Measurements from ENCODE around the gene PLA2G15. TPM values are rescaled to one million over a fixed set of nuclear protein-coding genes. Genes with fewer than 3 reads are reported as not detected.

The PLA2G15 gene
- total and polyA plus RNA-seq, 2 of the 13 experiments (the other 11 are each of a cell fraction or from before 2014, with no cell fraction given), result 14.4 to 23.7 TPM

DNA sequence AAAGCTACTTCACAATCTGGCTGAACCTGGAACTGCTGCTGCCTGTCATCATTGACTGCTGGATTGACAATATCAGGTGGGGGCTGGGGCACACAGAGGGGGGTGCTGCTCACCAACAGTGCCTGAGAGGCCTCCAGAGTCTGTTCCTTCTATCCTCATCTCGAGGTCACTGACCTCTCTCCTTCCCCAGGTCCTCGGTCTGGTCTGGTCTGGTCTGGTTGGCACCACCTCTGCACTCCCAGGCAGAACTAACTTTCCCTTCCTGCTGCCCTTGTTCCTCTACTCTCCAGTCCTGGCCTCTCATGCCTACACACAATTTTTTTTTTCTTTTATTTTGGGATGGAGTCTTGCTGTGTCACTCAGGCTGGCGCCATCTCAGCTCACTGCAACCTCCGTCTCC is 4.2 kb downstream of the PLA2G15 start:
- no peak for DNase-seq (ENCODE audit: low spot score)
- ChIA-PET CTCF (ENCODE audit: low intra/inter-chr PET ratio, low total read pairs) (no interaction called here), POLR2A (interaction anchor here (1.1 to 1.3 kb wide), 2 partner anchors 13 to 169 kb away, joined by 3 to 6 read pairs; partner anchors contain the start of gene ESRP2)
- WGBS (ENCODE audit: low lambda C conversion rate), result 93% methylated on average over 4 of the region's 4 CpGs
- Histone ChIP-seq H3K4me1 (ENCODE audit: insufficient read depth, low read length) (peaks cover 53% of the 10 kb centered on the region), H3K79me2 (ENCODE audit: insufficient read depth, low read length) (no peaks in the 10 kb centered on the region), H3K9me3 (ENCODE audit: low read length) (no peaks in the 10 kb centered on the region), H3K4me3 (replicated peaks in 1 of 3; ENCODE audit: insufficient read depth in 1 of 3, low read depth in 2 of 3, low read length in 3 of 3) (no peak overlapping the region), H3K36me3 (replicated peaks in 1 of 2; ENCODE audit: control insufficient read depth in 1 of 2, insufficient read depth in 2 of 2, low read length in 2 of 2) (peaks cover 6 to 21% of the 10 kb centered on the region in 2 experiments), H3K9ac (ENCODE audit: insufficient read depth, low read depth, low read length) (no peak overlapping the region), H4K20me1 (ENCODE audit: insufficient read depth, low read length) (no peaks in the 10 kb centered on the region), H3K27ac (ENCODE audit: extremely low read length, insufficient read depth, low read length) (no peak overlapping the region), H3K27me3 (ENCODE audit: control insufficient read depth in 1 of 2, insufficient read depth in 2 of 2, low read length in 2 of 2) (no peaks in the 10 kb centered on the region; a peak in 1 of 5 replicates), H3K4me2 (ENCODE audit: low read depth, low read length) (no peak overlapping the region), H2AFZ (ENCODE audit: low read length) (no peak overlapping the region)
- ATAC-seq, result no peak
- in situ Hi-C loops (cut with HindIII; ENCODE audit: extremely low pct_ligation_motif_present, low pct_unique_long_range_greater_than_20kb), result no loop called here
- TF ChIP-seq, protein P1, sequence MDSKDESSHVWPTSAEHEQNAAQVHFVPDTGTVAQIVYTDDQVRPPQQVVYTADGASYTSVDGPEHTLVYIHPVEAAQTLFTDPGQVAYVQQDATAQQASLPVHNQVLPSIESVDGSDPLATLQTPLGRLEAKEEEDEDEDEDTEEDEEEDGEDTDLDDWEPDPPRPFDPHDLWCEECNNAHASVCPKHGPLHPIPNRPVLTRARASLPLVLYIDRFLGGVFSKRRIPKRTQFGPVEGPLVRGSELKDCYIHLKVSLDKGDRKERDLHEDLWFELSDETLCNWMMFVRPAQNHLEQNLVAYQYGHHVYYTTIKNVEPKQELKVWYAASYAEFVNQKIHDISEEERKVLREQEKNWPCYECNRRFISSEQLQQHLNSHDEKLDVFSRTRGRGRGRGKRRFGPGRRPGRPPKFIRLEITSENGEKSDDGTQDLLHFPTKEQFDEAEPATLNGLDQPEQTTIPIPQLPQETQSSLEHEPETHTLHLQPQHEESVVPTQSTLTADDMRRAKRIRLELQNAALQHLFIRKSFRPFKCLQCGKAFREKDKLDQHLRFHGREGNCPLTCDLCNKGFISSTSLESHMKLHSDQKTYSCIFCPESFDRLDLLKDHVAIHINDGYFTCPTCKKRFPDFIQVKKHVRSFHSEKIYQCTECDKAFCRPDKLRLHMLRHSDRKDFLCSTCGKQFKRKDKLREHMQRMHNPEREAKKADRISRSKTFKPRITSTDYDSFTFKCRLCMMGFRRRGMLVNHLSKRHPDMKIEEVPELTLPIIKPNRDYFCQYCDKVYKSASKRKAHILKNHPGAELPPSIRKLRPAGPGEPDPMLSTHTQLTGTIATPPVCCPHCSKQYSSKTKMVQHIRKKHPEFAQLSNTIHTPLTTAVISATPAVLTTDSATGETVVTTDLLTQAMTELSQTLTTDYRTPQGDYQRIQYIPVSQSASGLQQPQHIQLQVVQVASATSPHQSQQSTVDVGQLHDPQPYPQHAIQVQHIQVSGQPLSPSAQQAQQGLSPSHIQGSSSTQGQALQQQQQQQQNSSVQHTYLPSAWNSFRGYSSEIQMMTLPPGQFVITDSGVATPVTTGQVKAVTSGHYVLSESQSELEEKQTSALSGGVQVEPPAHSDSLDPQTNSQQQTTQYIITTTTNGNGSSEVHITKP (CRISPR knock-in tag; IDR thresholded peaks at IDR 0.05; ENCODE audit: low read depth), result no peak
- TF ChIP-seq, protein P2, sequence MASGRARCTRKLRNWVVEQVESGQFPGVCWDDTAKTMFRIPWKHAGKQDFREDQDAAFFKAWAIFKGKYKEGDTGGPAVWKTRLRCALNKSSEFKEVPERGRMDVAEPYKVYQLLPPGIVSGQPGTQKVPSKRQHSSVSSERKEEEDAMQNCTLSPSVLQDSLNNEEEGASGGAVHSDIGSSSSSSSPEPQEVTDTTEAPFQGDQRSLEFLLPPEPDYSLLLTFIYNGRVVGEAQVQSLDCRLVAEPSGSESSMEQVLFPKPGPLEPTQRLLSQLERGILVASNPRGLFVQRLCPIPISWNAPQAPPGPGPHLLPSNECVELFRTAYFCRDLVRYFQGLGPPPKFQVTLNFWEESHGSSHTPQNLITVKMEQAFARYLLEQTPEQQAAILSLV (CRISPR knock-in tag; IDR thresholded peaks at IDR 0.05; ENCODE audit: borderline replicate concordance), result 0 out of 2 replicates have a peak, but pooled peaks have one; percentile 6
- TF ChIP-seq ZNF292 (CRISPR knock-in tag; IDR thresholded peaks at IDR 0.05; ENCODE audit: borderline replicate concordance, low read depth), result 0 out of 2 replicates have a peak, but pooled peaks have one; percentile 17
- no TSS peak for BruUV-seq (replicated peaks)
- intact Hi-C loops (cut with micrococcal nuclease; ENCODE audit: unreplicated experiment), result no loop called here
- FAIRE-seq, result no peak

Data from HepG2 (cell line).